ENCODE data around the gene DNAH6. TPM values are rescaled to one million over a fixed set of nuclear protein-coding genes. Genes with fewer than 3 reads are reported as not detected.
A peak's percentile ranks its signal among the peaks of the same experiment; 100 is the strongest.

DNAH6 gene
- total and polyA plus RNA-seq, 2 of the 13 experiments (the other 11 are each of a cell fraction or from before 2014, with no cell fraction given): 0.01 TPM; not detected in 1

- peak; percentile 34; the same call in 2 of the 3 replicates for ATAC-seq
- BruUV-seq (replicated peaks): no TSS peak
- intact Hi-C loops (cut with micrococcal nuclease; ENCODE audit: unreplicated experiment): no loop called here
- TF ChIP-seq ZNF605 (CRISPR knock-in tag; IDR thresholded peaks at IDR 0.05): 0 out of 2 replicates have a peak, but pooled peaks have one; percentile 15
- no peak for TF ChIP-seq ATF4 (CRISPR knock-in tag; IDR thresholded peaks at IDR 0.05)
- TF ChIP-seq RAD21 (CRISPR knock-in tag; IDR thresholded peaks at IDR 0.05): 0 out of 2 replicates have a peak, but pooled peaks have one; percentile 13
- peak; percentile 48 for TF ChIP-seq STAG1 (CRISPR knock-in tag; IDR thresholded peaks at IDR 0.05)
- TF ChIP-seq, protein P1, sequence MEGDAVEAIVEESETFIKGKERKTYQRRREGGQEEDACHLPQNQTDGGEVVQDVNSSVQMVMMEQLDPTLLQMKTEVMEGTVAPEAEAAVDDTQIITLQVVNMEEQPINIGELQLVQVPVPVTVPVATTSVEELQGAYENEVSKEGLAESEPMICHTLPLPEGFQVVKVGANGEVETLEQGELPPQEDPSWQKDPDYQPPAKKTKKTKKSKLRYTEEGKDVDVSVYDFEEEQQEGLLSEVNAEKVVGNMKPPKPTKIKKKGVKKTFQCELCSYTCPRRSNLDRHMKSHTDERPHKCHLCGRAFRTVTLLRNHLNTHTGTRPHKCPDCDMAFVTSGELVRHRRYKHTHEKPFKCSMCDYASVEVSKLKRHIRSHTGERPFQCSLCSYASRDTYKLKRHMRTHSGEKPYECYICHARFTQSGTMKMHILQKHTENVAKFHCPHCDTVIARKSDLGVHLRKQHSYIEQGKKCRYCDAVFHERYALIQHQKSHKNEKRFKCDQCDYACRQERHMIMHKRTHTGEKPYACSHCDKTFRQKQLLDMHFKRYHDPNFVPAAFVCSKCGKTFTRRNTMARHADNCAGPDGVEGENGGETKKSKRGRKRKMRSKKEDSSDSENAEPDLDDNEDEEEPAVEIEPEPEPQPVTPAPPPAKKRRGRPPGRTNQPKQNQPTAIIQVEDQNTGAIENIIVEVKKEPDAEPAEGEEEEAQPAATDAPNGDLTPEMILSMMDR (CRISPR knock-in tag; IDR thresholded peaks at IDR 0.05): peak; percentile 51
- TF ChIP-seq ZIK1 (CRISPR knock-in tag; IDR thresholded peaks at IDR 0.05; ENCODE audit: borderline replicate concordance, low read depth): no peak
- H2AFZ ChIP-seq (ENCODE audit: low read length): no peak overlapping the region
- no peaks in the 10 kb centered on the region for H3K36me3 ChIP-seq (replicated peaks in 1 of 2; ENCODE audit: control insufficient read depth in 1 of 2, insufficient read depth in 2 of 2, low read length in 2 of 2)
- H3K4me3 ChIP-seq (replicated peaks in 1 of 3; ENCODE audit: insufficient read depth in 1 of 3, low read depth in 2 of 3, low read length in 3 of 3): no peak overlapping the region
- peaks cover 0 to 2% of the 10 kb centered on the region in 2 experiments; a peak in 3 of 5 replicates for H3K27me3 ChIP-seq (ENCODE audit: control insufficient read depth in 1 of 2, insufficient read depth in 2 of 2, low read length in 2 of 2)
- no peaks in the 10 kb centered on the region for H3K79me2 ChIP-seq (ENCODE audit: insufficient read depth, low read length)
- no peak for DNase-seq (ENCODE audit: low spot score)
- no peak overlapping the region for H3K4me2 ChIP-seq (ENCODE audit: low read depth, low read length)
- in situ Hi-C loops (cut with HindIII; ENCODE audit: extremely low pct_ligation_motif_present, low pct_unique_long_range_greater_than_20kb): no loop called here
- H4K20me1 ChIP-seq (ENCODE audit: insufficient read depth, low read length): no peaks in the 10 kb centered on the region
- ChIA-PET CTCF (ENCODE audit: low intra/inter-chr PET ratio, low total read pairs) (no interaction called here), POLR2A (no interaction called here)
- no peaks in the 10 kb centered on the region for H3K4me1 ChIP-seq (ENCODE audit: insufficient read depth, low read length)
- 0 out of 2 replicates have a peak, but pooled peaks cover under 1% of the 10 kb centered on the region for H3K9me3 ChIP-seq (ENCODE audit: low read length)
- no peak for FAIRE-seq
- no peak overlapping the region for H3K27ac ChIP-seq (ENCODE audit: extremely low read length, insufficient read depth, low read length)
- no peak overlapping the region for H3K9ac ChIP-seq (ENCODE audit: insufficient read depth, low read depth, low read length)
- whole genome bisulfite sequencing (ENCODE audit: low lambda C conversion rate): 27% methylated on average over 8 of the region's 10 CpGs
Observed at GRCh38 chr2:84830758-84831500, 314.6 kb downstream of the DNAH6 start.
